ENCODE data around the gene PIM2. TPM values are rescaled to one million over a fixed set of nuclear protein-coding genes. Genes with fewer than 3 reads are reported as not detected.

The PIM2 gene
- total RNA-seq, 4 donors from 2014 or later: 17.3 to 24.8 (median 19.1) TPM

DNA sequence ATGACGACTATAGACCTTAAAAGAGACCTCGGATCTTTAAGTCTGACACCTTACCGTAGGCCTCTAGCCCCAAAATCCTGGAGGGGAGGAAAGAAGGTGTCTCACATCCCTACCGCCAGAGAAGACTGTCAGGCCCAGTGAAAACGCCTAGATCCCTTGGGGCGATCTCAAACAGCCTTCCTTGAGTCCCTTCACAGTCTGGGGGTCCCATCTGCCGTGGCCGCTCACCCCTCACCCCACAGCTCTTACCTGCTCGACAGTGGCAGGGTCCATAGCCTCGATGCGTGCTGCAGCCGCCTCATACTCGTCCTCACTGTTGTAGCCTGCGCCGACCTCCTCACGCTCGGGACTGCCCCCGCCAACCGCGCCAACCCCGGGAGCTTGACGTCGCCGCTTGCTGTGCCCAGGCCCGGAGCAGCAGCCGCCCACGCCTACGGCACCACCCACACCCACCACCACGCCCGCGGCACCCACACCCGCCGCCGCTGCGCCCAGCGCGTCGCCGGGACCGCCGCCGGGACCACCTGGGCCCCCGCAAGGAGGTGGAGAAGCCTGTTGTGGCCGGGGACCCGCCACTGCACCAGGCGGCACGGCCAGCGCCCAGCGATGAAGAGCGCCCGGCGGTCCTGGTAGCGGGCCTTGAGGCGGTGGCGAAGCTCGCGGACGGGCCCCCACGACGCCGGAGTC lies 38.0 kb upstream of the PIM2 start:
- peak in 1 of 3 donors; percentile 58 for DNase-seq
- TF ChIP-seq POLR2A (IDR thresholded peaks at IDR 0.05): no peak
- TF ChIP-seq, protein P1, sequence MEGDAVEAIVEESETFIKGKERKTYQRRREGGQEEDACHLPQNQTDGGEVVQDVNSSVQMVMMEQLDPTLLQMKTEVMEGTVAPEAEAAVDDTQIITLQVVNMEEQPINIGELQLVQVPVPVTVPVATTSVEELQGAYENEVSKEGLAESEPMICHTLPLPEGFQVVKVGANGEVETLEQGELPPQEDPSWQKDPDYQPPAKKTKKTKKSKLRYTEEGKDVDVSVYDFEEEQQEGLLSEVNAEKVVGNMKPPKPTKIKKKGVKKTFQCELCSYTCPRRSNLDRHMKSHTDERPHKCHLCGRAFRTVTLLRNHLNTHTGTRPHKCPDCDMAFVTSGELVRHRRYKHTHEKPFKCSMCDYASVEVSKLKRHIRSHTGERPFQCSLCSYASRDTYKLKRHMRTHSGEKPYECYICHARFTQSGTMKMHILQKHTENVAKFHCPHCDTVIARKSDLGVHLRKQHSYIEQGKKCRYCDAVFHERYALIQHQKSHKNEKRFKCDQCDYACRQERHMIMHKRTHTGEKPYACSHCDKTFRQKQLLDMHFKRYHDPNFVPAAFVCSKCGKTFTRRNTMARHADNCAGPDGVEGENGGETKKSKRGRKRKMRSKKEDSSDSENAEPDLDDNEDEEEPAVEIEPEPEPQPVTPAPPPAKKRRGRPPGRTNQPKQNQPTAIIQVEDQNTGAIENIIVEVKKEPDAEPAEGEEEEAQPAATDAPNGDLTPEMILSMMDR (IDR thresholded peaks at IDR 0.05): no peak
- peak overlapping the region; percentile 85 to 97 (median 95) for H3K27ac ChIP-seq
- H3K4me1 ChIP-seq: peaks cover 0 to 25% (median 5%) of the 10 kb centered on the region in 4 donors
- H3K9me3 ChIP-seq: no peaks in the 10 kb centered on the region
- H3K36me3 ChIP-seq: peaks cover 0 to 7% (median 0%) of the 10 kb centered on the region in 3 donors
- H3K4me3 ChIP-seq: peak overlapping the region; percentile 58 to 80 (median 62)
- H3K27me3 ChIP-seq: no peaks in the 10 kb centered on the region

DNA sequence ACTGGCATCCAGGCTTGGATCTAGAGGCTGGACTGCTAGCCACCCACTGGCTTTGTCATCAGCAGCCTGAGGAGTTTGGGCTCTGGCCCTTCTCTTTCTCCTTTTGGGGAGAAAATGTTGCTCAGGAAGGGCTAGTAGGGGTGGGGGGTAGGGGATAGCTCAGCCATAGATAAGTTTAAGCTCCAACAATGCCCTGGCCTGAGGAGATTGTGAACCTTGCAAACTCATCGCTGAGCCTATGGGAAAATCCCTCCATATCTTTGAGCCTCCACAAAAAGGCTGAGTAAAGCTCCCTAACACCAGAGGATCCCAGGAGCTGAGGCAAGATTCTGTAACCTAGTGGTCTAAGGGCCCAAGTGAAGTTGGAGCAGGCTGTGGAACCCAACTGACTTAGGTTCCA lies 29.8 kb upstream of the PIM2 start:
- TF ChIP-seq, protein P1 (IDR thresholded peaks at IDR 0.05): no peak
- TF ChIP-seq POLR2A (IDR thresholded peaks at IDR 0.05): no peak
- H3K4me3 ChIP-seq: no peak overlapping the region

DNA sequence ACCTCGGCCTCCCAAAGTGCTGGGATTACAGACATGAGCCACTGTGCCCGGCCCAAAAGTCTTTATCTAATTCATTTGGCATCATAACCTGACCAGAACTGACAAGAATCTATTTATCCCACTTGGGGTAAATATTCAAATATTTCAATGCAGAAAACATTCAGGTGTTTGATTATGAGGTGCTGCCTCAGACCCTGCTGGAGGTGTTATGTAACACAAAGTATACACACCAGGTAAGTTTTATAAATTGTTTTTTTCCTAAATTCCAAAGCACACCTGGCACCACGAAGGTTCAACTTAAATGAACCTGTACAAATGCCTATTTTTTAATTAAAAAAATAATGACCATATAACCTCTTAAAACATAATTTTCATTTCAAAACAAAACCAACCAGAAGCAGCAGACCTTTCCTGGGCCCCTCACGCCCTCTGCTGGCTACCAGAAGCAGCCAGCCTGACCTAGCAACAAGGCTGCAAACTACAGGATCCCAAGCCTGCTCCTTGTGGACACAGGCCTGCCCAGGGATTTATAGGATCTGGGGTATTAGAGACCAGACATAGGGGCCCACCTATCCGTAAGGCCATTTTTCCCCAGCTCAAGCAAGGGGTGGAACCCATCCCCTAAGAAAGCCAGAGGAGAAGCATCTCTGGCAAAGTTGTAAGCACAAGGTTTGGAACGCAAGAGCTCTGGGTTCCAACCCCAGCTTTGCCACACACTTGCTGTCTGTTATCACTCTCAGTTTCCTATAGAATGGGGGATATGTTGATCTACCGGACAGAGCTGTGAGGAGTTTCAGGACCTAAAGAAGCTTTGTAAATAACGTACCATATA lies 26.9 kb upstream of the PIM2 start:
- Histone ChIP-seq H3K36me3 (no peaks in the 10 kb centered on the region), H3K27me3 (no peaks in the 10 kb centered on the region), H3K9me3 (no peaks in the 10 kb centered on the region), H3K27ac (peak overlapping the region in 1 of 4 donors; percentile 25), H3K4me3 (no peak overlapping the region), H3K4me1 (peaks cover 0 to 4% (median under 1%) of the 10 kb centered on the region in 4 donors)
- TF ChIP-seq POLR2A (IDR thresholded peaks at IDR 0.05): no peak
- TF ChIP-seq, protein P1 (IDR thresholded peaks at IDR 0.05): peak; percentile 52 to 73 (median 66)
- DNase-seq: peak in 2 of 3 donors; percentile 57 to 82

More for the DNA sequence above, 29.8 kb upstream of the PIM2 start:
- H3K9me3 ChIP-seq: no peaks in the 10 kb centered on the region
- no peak overlapping the region for H3K27ac ChIP-seq
- no peak for DNase-seq
- H3K36me3 ChIP-seq: no peaks in the 10 kb centered on the region
- H3K4me1 ChIP-seq: no peaks in the 10 kb centered on the region
- no peaks in the 10 kb centered on the region for H3K27me3 ChIP-seq

DNA sequence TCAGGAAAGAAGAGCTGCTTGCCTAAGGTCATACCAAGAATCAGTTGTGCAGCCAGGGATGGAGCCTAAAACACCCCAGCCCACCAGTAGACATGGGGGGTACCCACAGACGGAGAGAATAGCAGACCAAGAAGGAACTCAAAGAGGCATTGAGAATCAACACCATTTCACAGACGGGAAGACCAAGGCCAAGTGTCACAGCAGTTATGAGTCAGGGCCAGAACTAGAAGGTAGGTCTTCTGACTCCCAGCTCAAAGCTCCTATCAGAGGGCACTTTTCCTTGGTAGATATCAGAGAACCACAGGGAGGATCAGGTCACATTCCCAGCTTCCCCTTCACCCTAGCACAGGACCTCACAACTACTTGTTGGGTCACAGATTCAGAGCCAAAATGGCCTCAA lies 24.1 kb upstream of the PIM2 start:
- TF ChIP-seq, protein P1 (IDR thresholded peaks at IDR 0.05): no peak
- TF ChIP-seq POLR2A (IDR thresholded peaks at IDR 0.05): no peak
- no peak for DNase-seq
- H3K4me1 ChIP-seq: peaks cover 0 to 17% (median 6%) of the 10 kb centered on the region in 4 donors
- no peaks in the 10 kb centered on the region for H3K9me3 ChIP-seq
- H3K36me3 ChIP-seq: no peaks in the 10 kb centered on the region
- no peaks in the 10 kb centered on the region for H3K27me3 ChIP-seq
- no peak overlapping the region for H3K4me3 ChIP-seq
- H3K27ac ChIP-seq: peak overlapping the region in 2 of 4 donors; percentile 3 to 31

DNA sequence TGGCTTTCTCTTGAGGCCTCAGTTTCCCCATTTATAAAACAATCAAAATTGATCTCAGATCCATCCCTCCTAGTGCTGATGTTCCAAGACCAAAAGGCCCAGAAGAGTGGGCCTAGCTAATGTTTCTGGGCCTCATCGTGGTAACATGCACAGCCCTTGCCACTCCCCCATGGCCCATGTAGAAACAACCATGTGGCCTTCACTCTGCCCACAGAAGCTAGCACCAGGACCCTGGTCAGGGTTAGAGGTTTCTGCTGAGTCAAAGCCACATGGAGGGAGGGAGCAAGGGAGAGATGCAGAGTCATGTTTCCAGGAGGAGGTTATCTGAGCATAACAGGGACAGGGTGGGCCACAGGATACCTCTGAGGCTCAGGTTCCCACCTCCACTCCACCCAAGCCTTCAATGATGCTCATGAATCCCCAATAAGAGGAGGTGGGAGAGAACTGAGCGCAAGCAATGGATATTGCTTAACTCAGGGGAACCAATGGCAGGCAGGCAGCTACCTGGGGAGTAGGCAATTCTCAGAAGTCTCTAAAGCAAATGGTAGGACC lies 21.7 kb upstream of the PIM2 start:
- Histone ChIP-seq H3K4me1 (peaks cover 0 to 25% (median 14%) of the 10 kb centered on the region in 4 donors), H3K4me3 (no peak overlapping the region), H3K27me3 (no peaks in the 10 kb centered on the region), H3K27ac (peak overlapping the region; percentile 37 to 84 (median 76)), H3K9me3 (no peaks in the 10 kb centered on the region), H3K36me3 (no peaks in the 10 kb centered on the region)
- TF ChIP-seq, protein P1 (IDR thresholded peaks at IDR 0.05): no peak
- no peak for TF ChIP-seq POLR2A (IDR thresholded peaks at IDR 0.05)
- DNase-seq: no peak
